Measurements from ENCODE around the gene FCHSD2.

- no peak for TF ChIP-seq MXD1 (CRISPR knock-in tag; IDR thresholded peaks at IDR 0.05)
- no peak for TF ChIP-seq ZNF138 (CRISPR knock-in tag; IDR thresholded peaks at IDR 0.05; ENCODE audit: low read depth)
- no peak for TF ChIP-seq PTBP1 (IDR thresholded peaks at IDR 0.05; ENCODE audit: low read depth, low read length, poor library complexity, severe bottlenecking)
- no peak for TF ChIP-seq FOSL2 (CRISPR knock-in tag; IDR thresholded peaks at IDR 0.05)
- no peak for TF ChIP-seq POLR2AphosphoS5 (IDR thresholded peaks at IDR 0.05; ENCODE audit: low read depth, low read length)
- no peak for TF ChIP-seq MIXL1 (CRISPR knock-in tag; IDR thresholded peaks at IDR 0.05)
- no peak for TF ChIP-seq KLF6 (CRISPR knock-in tag; IDR thresholded peaks at IDR 0.05)
These were observed 186.7 kb downstream of the FCHSD2 start for GRCh38 chr11:72955466-72955865.
